ENCODE measurements around the gene ELMO1.

DNA sequence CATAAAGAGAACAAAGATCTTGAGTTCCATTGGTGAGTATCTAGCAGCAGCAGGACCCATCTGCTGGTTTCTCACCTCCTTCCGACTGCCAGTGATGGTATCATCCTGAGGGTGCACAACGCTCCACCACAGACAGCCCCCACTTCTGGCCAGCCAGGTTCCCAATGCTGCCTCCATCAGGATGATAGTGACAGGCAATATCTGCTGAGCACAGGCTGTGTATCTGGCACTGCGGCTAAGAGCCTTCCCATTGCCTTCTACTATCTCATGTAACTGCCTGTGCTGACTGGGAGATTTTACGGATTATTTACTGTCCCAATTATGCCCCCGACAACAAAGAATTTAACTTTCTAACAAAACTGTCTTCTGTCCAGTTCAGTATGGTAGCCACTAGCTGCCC, 372.0 kb downstream of the ELMO1 start:
- TF ChIP-seq, protein P1, sequence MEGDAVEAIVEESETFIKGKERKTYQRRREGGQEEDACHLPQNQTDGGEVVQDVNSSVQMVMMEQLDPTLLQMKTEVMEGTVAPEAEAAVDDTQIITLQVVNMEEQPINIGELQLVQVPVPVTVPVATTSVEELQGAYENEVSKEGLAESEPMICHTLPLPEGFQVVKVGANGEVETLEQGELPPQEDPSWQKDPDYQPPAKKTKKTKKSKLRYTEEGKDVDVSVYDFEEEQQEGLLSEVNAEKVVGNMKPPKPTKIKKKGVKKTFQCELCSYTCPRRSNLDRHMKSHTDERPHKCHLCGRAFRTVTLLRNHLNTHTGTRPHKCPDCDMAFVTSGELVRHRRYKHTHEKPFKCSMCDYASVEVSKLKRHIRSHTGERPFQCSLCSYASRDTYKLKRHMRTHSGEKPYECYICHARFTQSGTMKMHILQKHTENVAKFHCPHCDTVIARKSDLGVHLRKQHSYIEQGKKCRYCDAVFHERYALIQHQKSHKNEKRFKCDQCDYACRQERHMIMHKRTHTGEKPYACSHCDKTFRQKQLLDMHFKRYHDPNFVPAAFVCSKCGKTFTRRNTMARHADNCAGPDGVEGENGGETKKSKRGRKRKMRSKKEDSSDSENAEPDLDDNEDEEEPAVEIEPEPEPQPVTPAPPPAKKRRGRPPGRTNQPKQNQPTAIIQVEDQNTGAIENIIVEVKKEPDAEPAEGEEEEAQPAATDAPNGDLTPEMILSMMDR (optimal IDR thresholded peaks at IDR 0.05 in 1 of 3, IDR thresholded peaks at IDR 0.05 in 1 of 3, conservative IDR thresholded peaks at IDR 0.05 in 1 of 3; ENCODE audit: extremely low read depth in 1 of 3, insufficient read depth in 2 of 3, low read length in 3 of 3) = no peak
- no peak for TF ChIP-seq EZH2 (IDR thresholded peaks at IDR 0.05; ENCODE audit: low read length)

Measured in keratinocyte (primary cell).